Calu3 (cell line): ENCODE data around the gene CSTB. TPM values are rescaled to one million over a fixed set of nuclear protein-coding genes. Genes with fewer than 3 reads are reported as not detected.

Source experiments
- BruUV-seq: library from RNA; stranded (reverse); fragments of 400-500 nt; replicated peaks from 2 replicates; lab custom pipeline; 2021; lab: Mats Ljungman, UMichigan
- CTCF ChIA-PET: fragments of 300-600 bp; sonication (Branson Sonifier 250); formaldehyde crosslinking; loops from one replicate; lab custom pipeline; 2022; ENCODE audit warnings: antibody characterized with exemption; lab: Charles Lee
- DNase-seq: peaks from one replicate; pipeline ENCODE4 v3.0.0; 2022
- H3K27ac Mint-ChIP-seq: one replicate; pipeline ENCODE4 v1.8.0; 2022; ENCODE audit warnings: mixed read lengths; ENCODE audit not compliant: unreplicated experiment
- H3K27me3 Mint-ChIP-seq: one replicate; pipeline ENCODE4 v1.8.0; 2022; ENCODE audit warnings: mixed read lengths; ENCODE audit not compliant: unreplicated experiment
- H3K36me3 Mint-ChIP-seq: one replicate; pipeline ENCODE4 v1.8.0; 2022; ENCODE audit warnings: mild to moderate bottlenecking, moderate library complexity, mixed read lengths; ENCODE audit not compliant: insufficient read depth, unreplicated experiment
- H3K4me1 Mint-ChIP-seq: one replicate; pipeline ENCODE4 v1.8.0; 2022; ENCODE audit warnings: mild to moderate bottlenecking, low read depth, mixed read lengths; ENCODE audit not compliant: unreplicated experiment
- H3K4me3 Mint-ChIP-seq: one replicate; pipeline ENCODE4 v1.8.0; 2022; ENCODE audit warnings: mild to moderate bottlenecking, low read depth, moderate library complexity, mixed read lengths; ENCODE audit not compliant: unreplicated experiment
- H3K9me3 Mint-ChIP-seq: one replicate; pipeline ENCODE4 v1.8.0; 2022; ENCODE audit warnings: low read depth, mixed read lengths; ENCODE audit not compliant: unreplicated experiment
- CTCF ChIP-seq: fragments of 200-600 bp; IDR thresholded peaks from one replicate; pipeline ENCODE4 v1.8.0; 2022; ENCODE audit warnings: antibody characterized with exemption; ENCODE audit not compliant: unreplicated experiment
- intact Hi-C: fragments of 100-400 bp; cut with micrococcal nuclease; formaldehyde crosslinking; loops from one replicate; pipeline ENCODE4 v1.10.0; 2022; ENCODE audit not compliant: unreplicated experiment
- total RNA-seq: library from RNA; stranded (reverse); gene quantifications from 2 replicates; pipeline ENCODE4 v1.2.3, GENCODE V29; 2022

CSTB gene
- total RNA-seq, 1 experiment from 2014 or later: 105 TPM

- Mint-ChIP-seq H3K36me3 (peaks cover 68% of the 10 kb centered on the region), H3K27me3 (no peaks in the 10 kb centered on the region), H3K9me3 (no peaks in the 10 kb centered on the region), H3K4me3 (peak overlapping the region; percentile 64), H3K4me1 (peaks cover 26% of the 10 kb centered on the region), H3K27ac (peak overlapping the region; percentile 98)
- CTCF ChIA-PET: no interaction called here
- BruUV-seq: no TSS peak
- intact Hi-C loops: no loop called here
- TF ChIP-seq CTCF: no peak
- DNase-seq: peak; percentile 49
These were observed 2.6 kb upstream of the CSTB start for GRCh38 chr21:43778469-43779335.

DNA sequence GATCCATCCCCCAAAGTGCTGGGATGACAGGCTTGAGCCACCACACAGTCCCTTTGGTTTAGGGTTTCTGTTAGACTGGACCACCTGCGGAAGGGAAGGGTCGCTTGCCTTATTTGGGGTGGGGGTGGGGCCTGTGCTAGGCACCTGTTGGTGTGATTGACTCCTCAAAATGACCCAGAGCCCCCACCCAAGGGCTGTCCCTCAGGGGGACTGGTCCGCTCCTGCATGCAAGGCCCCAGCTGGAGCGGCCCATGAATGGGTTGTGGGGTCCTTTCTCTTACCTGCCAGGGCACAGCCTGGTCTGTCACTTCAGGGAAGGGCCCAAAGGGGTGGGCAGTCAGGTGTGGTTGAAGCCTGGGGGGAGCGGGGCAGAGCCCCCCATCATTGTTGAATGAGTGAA, 1.8 kb upstream of the CSTB start:
- Mint-ChIP-seq H3K9me3 (no peaks in the 10 kb centered on the region), H3K36me3 (peaks cover 74% of the 10 kb centered on the region), H3K4me1 (peaks cover 19% of the 10 kb centered on the region), H3K4me3 (peak overlapping the region; percentile 64), H3K27ac (peak overlapping the region; percentile 98), H3K27me3 (no peaks in the 10 kb centered on the region)
- intact Hi-C loops: no loop called here
- TF ChIP-seq CTCF: no peak
- DNase-seq: no peak
- CTCF ChIA-PET: no interaction called here
- no TSS peak for BruUV-seq

GRCh38 chr21:43775190-43775589, 918 bp downstream of the CSTB start:
- intact Hi-C loops: no loop called here
- H3K4me3 Mint-ChIP-seq: peak overlapping the region; percentile 93
- peaks cover 13% of the 10 kb centered on the region for H3K4me1 Mint-ChIP-seq
- peak overlapping the region; percentile 84 for H3K27ac Mint-ChIP-seq
- H3K36me3 Mint-ChIP-seq: peaks cover 76% of the 10 kb centered on the region
- TF ChIP-seq CTCF: no peak
- H3K9me3 Mint-ChIP-seq: no peaks in the 10 kb centered on the region
- H3K27me3 Mint-ChIP-seq: no peaks in the 10 kb centered on the region
- CTCF ChIA-PET: no interaction called here
- TSS peak; percentile 73 for BruUV-seq
- no peak for DNase-seq

DNA sequence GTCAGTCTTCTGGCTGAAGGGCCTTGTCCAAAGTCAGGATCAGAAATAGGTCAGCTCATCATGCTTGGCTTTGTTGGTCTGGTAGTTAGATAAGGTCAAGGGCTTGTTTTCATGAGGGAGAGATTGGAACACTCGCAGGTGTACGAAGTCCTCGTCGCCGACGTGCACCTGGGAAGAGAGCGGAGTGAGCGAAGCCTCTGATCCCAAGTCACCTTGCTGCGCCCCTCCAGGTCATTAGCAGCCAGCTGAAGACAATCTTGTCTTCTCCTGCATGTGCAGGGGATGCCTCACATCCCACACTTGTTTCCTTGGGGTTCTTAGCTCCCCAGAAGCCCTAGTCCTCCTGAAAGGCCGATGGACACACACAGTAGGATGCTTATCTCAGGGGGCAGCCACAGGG, 1.9 kb downstream of the CSTB start:
- no peak for DNase-seq
- TF ChIP-seq CTCF: no peak
- Mint-ChIP-seq H3K4me3 (peak overlapping the region; percentile 93), H3K27ac (peak overlapping the region; percentile 59), H3K4me1 (peaks cover 13% of the 10 kb centered on the region), H3K9me3 (no peaks in the 10 kb centered on the region), H3K36me3 (peaks cover 77% of the 10 kb centered on the region), H3K27me3 (no peaks in the 10 kb centered on the region)
- intact Hi-C loops: no loop called here
- no TSS peak for BruUV-seq
- CTCF ChIA-PET: no interaction called here
